Effector CD4-positive, alpha-beta T cell (primary cell): Measurements from ENCODE around the gene SMIM44.
A peak's percentile ranks its signal among the peaks of the same experiment; 100 is the strongest.
"Not testable (repeated sequence)": the region's sequence is repeated elsewhere in the genome, so short reads cannot be mapped to it uniquely, and the experiment has no call there.

Source experiments
- DNase-seq: peaks from one replicate; pipeline ENCODE4 v3.0.0-alpha.2; 2020

Gene SMIM44

GRCh38 chr19:3516675-3517207, 33.5 kb upstream of the SMIM44 start:
- peak; percentile 20 for DNase-seq

GRCh38 chr19:3515891-3516422, 32.7 kb upstream of the SMIM44 start:
- no peak for DNase-seq

- no peak for DNase-seq
Measured at GRCh38 chr19:3514930-3515329, 31.7 kb upstream of the SMIM44 start.

- DNase-seq = no peak
Measured at GRCh38 chr19:3513229-3514140, 30.2 kb upstream of the SMIM44 start.

GRCh38 chr19:3512562-3513228, 29.5 kb upstream of the SMIM44 start:
- no peak for DNase-seq

- no peak for DNase-seq
Measured at GRCh38 chr19:3511506-3512251, 28.4 kb upstream of the SMIM44 start.

- no peak for DNase-seq
Measured at GRCh38 chr19:3510727-3511126, 27.5 kb upstream of the SMIM44 start.

GRCh38 chr19:3509566-3509989, 26.3 kb upstream of the SMIM44 start:
- DNase-seq = no peak

GRCh38 chr19:3508771-3509535, 25.7 kb upstream of the SMIM44 start:
- DNase-seq = no peak

GRCh38 chr19:3508121-3508661, 24.9 kb upstream of the SMIM44 start:
- not testable (repeated sequence) for DNase-seq

- DNase-seq = peak; percentile 40
Measured at GRCh38 chr19:3507371-3508120, 24.3 kb upstream of the SMIM44 start.

- DNase-seq = peak; percentile 21
Measured at GRCh38 chr19:3506384-3507340, 23.4 kb upstream of the SMIM44 start.

- DNase-seq = peak; percentile 99
Measured at GRCh38 chr19:3505598-3506383, 22.6 kb upstream of the SMIM44 start, which contains the start of gene FZR1. FZR1 (plus strand) TSS chr19:3506311; CDS start chr19:3522990, 16,679 bp downstream.

- DNase-seq = no peak
Measured at GRCh38 chr19:3504735-3505134, 21.5 kb upstream of the SMIM44 start.

GRCh38 chr19:3503036-3503572, 19.9 kb upstream of the SMIM44 start:
- DNase-seq = no peak

GRCh38 chr19:3501780-3502179, 18.5 kb upstream of the SMIM44 start:
- DNase-seq = no peak

GRCh38 chr19:3500429-3501101, 17.3 kb upstream of the SMIM44 start, which contains the start of gene DOHH:
DOHH (minus strand) TSS chr19:3500674; CDS start chr19:3496814, 3,860 bp downstream.
- DNase-seq = peak; percentile 92
